Hepatocyte (in vitro differentiated cells): Measurements from ENCODE around the gene IFT122.
"Not testable (repeated sequence)": the region's sequence is repeated elsewhere in the genome, so short reads cannot be mapped to it uniquely, and the experiment has no call there.

Experiments used
- EZH2 ChIP-seq: fragments of 200-600 bp; sonication (generic); IDR thresholded peaks from 2 replicates; pipeline ENCODE4 v1.6.1; 2016; ENCODE audit warnings: antibody characterized with exemption, mild to moderate bottlenecking, borderline replicate concordance
- EZH2phosphoT487 ChIP-seq: fragments of 200-600 bp; sonication (generic); IDR thresholded peaks from one replicate; pipeline ENCODE4 v1.6.1; 2018; ENCODE audit warnings: antibody characterized with exemption, mild to moderate bottlenecking, low read depth, moderate library complexity; ENCODE audit not compliant: unreplicated experiment, severe bottlenecking
- TF ChIP-seq, protein P1 (sequence below): fragments of 200-600 bp; sonication (generic); IDR thresholded peaks from 2 replicates; pipeline ENCODE4 v1.5.1; 2016; ENCODE audit warnings: antibody characterized with exemption, mild to moderate bottlenecking; ENCODE audit not compliant: poor library complexity

DNA sequence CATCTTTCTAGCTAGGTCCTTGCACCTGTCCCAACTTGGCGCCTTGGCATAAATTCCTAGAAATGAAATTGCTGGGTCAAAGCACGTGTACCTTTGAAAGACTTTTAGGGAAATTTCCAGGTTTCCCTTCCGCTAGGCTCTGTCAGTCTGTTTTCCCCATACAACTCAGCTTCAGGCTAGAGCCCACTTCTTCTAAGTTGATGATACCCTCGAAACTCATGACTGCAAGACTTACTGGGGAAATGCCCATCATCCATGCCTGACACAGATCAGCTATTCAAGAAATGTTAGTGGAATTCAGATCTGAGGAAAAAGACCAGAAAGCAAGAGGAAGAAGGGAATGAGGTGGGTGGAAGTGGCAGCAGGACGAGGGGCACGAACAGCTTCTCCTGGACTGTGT, 45.1 kb downstream of the IFT122 start:
- TF ChIP-seq, protein P1, sequence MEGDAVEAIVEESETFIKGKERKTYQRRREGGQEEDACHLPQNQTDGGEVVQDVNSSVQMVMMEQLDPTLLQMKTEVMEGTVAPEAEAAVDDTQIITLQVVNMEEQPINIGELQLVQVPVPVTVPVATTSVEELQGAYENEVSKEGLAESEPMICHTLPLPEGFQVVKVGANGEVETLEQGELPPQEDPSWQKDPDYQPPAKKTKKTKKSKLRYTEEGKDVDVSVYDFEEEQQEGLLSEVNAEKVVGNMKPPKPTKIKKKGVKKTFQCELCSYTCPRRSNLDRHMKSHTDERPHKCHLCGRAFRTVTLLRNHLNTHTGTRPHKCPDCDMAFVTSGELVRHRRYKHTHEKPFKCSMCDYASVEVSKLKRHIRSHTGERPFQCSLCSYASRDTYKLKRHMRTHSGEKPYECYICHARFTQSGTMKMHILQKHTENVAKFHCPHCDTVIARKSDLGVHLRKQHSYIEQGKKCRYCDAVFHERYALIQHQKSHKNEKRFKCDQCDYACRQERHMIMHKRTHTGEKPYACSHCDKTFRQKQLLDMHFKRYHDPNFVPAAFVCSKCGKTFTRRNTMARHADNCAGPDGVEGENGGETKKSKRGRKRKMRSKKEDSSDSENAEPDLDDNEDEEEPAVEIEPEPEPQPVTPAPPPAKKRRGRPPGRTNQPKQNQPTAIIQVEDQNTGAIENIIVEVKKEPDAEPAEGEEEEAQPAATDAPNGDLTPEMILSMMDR: not testable (repeated sequence)
- TF ChIP-seq EZH2, EZH2phosphoT487: not testable (repeated sequence)
